Fibroblast of lung (primary cell): ENCODE data around the gene TRIM26. TPM values are rescaled to one million over a fixed set of nuclear protein-coding genes. Genes with fewer than 3 reads are reported as not detected.

Source experiments
- DNase-seq, 2 donors: peaks; one replicate each; pipeline versions ENCODE4 v3.0.0 to v3.0.0-alpha.2; 2010; ENCODE audit warnings: low read depth in 2 of 2
- H2AFZ ChIP-seq: 2 replicates; pipeline ENCODE4 v1.5.1; 2012; ENCODE audit warnings: low read length, control low read depth, inconsistent platforms
- H3K27ac ChIP-seq: 2 replicates; pipeline ENCODE4 v1.5.1; 2011; ENCODE audit warnings: low read length, control low read depth; ENCODE audit not compliant: insufficient read depth
- H3K27me3 ChIP-seq: 2 replicates; pipeline ENCODE4 v1.5.1; 2011; ENCODE audit warnings: mild to moderate bottlenecking, low read length; ENCODE audit not compliant: control insufficient read depth, insufficient read depth
- H3K36me3 ChIP-seq: 2 replicates; pipeline ENCODE4 v1.5.1; 2011; ENCODE audit warnings: low read length; ENCODE audit not compliant: control insufficient read depth, insufficient read depth
- H3K4me1 ChIP-seq: 2 replicates; pipeline ENCODE4 v1.5.1; 2011; ENCODE audit warnings: low read length; ENCODE audit not compliant: control insufficient read depth, insufficient read depth; ENCODE audit errors: extremely low read depth
- H3K4me2 ChIP-seq: 2 replicates; pipeline ENCODE4 v1.5.1; 2011; ENCODE audit warnings: low read length, control low read depth; ENCODE audit not compliant: insufficient read depth; ENCODE audit errors: extremely low read depth
- H3K4me3 ChIP-seq, 4 experiments: fragments of 200-600 bp in 1 of 4; sonication (generic) in 1 of 4; replicated peaks in 1 of 4; 2 replicates each; pipeline ENCODE4 v1.5.1; 2011 to 2016; ENCODE audit warnings: low read length in 4 of 4, low read depth in 3 of 4, mild to moderate bottlenecking in 3 of 4, control low read depth in 2 of 4, inconsistent platforms in 1 of 4, mixed read lengths in 1 of 4; ENCODE audit not compliant: insufficient read depth in 1 of 4; ENCODE audit errors: control extremely low read depth in 1 of 4
- H3K79me2 ChIP-seq: 2 replicates; pipeline ENCODE4 v1.5.1; 2012; ENCODE audit warnings: mild to moderate bottlenecking, low read length, inconsistent platforms; ENCODE audit not compliant: control insufficient read depth, insufficient read depth
- H3K9ac ChIP-seq: 2 replicates; pipeline ENCODE4 v1.5.1; 2011; ENCODE audit warnings: mild to moderate bottlenecking, low read length, control low read depth; ENCODE audit not compliant: insufficient read depth
- H3K9me3 ChIP-seq: 2 replicates; pipeline ENCODE4 v1.5.1; 2012; ENCODE audit warnings: low read depth, low read length; ENCODE audit not compliant: control insufficient read depth, insufficient read depth
- H4K20me1 ChIP-seq: 2 replicates; pipeline ENCODE4 v1.5.1; 2011; ENCODE audit warnings: low read length; ENCODE audit not compliant: control insufficient read depth, insufficient read depth; ENCODE audit errors: extremely low read depth
- CTCF ChIP-seq, 2 donors: IDR thresholded peaks in 1 of 2; conservative IDR thresholded peaks in 1 of 2; 1 replicate in 1 of 2; 2 replicates in 1 of 2; pipeline ENCODE4 v1.5.1; 2011 to 2012; ENCODE audit warnings: low read length in 2 of 2, control low read depth in 1 of 2, inconsistent platforms in 1 of 2, low read depth in 1 of 2, mild to moderate bottlenecking in 1 of 2
- EZH2 ChIP-seq: IDR thresholded peaks from 2 replicates; pipeline ENCODE4 v1.5.1; 2012; ENCODE audit warnings: low read length, control low read depth, mild to moderate bottlenecking; ENCODE audit errors: missing control alignments
- polyA plus RNA-seq, 2 donors: library from polyadenylated mRNA; depleted of rRNA in 1 of 2; stranded (reverse) in 1 of 2; unstranded in 1 of 2; fragments of >200 nt; gene quantifications; 2 replicates each; pipeline ENCODE4 v1.2.1, GENCODE V29; 2011 to 2012; ENCODE audit warnings: missing spikeins in 1 of 2
- total RNA-seq: library from RNA; depleted of rRNA; stranded (reverse); fragments of >200 nt; gene quantifications from 2 replicates; pipeline ENCODE4 v1.2.1, GENCODE V29; 2014

Gene TRIM26
- total and polyA plus RNA-seq, 2 donors (not counting 1 experiment from before 2014, with no cell fraction given): 18.8 to 22.5 TPM

DNA sequence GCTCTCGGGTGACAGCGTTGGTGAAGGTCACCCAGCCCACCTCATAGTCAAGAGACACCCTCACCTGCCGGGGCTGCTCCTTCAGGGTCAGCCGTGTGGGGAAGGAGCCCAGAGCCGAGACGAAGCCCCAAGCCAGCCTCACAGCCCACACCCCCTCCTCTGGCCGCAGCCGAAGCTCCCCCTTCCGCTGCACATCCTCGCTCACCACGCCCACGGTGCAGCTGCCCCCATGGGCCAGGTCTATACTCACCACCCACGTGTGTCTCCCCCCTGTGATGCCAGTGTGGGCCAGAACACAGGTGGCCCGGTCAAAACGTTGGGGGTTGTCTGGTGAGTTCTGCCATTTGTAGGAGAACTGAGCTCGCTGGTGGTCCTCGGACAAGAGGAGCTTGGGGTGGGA, 59.1 kb downstream of the TRIM26 start:
- H3K9me3 ChIP-seq: no peaks in the 10 kb centered on the region
- TF ChIP-seq EZH2 (no peak), CTCF (conservative IDR thresholded peaks at IDR 0.05 in 1 of 2, IDR thresholded peaks at IDR 0.05 in 1 of 2; ENCODE audit: low read depth in 1 of 2, low read length in 2 of 2) (no peak)
- no peak overlapping the region for H3K9ac ChIP-seq
- no peak overlapping the region for H3K4me2 ChIP-seq
- H3K4me3 ChIP-seq: no peak overlapping the region
- peaks cover 6% of the 10 kb centered on the region for H3K4me1 ChIP-seq
- no peak for DNase-seq
- H4K20me1 ChIP-seq: no peaks in the 10 kb centered on the region
- H3K36me3 ChIP-seq: no peaks in the 10 kb centered on the region
- H3K27ac ChIP-seq: no peak overlapping the region
- no peaks in the 10 kb centered on the region for H3K79me2 ChIP-seq
- H2AFZ ChIP-seq: no peak overlapping the region
- peaks cover 3% of the 10 kb centered on the region for H3K27me3 ChIP-seq

DNA sequence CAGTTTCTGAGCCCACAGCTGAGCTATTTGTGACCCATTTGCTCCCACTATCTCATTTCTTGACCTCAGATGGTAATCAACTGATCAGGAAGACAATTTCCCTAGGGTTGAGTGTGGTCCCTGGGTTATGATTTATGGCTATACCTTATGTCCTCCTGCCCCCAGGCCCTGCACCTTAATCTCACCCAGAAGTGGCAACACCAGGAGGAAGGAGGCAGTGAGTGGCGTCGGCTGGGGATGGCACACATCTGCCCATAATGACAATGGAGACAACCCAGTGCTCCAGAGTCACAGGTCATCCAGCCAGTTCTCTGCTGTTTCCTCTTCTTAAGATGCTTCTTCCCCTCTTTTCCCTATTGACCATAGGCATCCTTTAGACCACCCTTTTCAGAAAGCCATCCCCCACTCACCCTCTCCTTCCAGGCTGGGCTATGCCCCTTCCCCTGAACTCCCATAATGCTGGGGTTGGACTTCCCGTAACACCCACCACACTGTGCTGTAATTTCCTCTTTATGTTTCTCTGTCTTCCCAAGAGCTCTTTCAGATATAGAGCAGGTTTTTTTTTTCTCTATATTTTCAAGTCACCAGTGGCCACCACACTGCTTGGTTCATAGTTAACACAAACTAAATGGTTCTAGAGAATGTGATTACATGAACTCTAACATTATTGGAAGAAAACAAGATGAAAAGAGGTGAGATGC, 60.1 kb downstream of the TRIM26 start:
- Histone ChIP-seq H3K36me3 (no peaks in the 10 kb centered on the region), H3K9me3 (no peaks in the 10 kb centered on the region), H3K4me1 (peaks cover 6% of the 10 kb centered on the region), H3K4me2 (no peak overlapping the region), H2AFZ (no peak overlapping the region), H3K27me3 (peaks cover 3% of the 10 kb centered on the region), H4K20me1 (no peaks in the 10 kb centered on the region), H3K4me3 (no peak overlapping the region), H3K27ac (no peak overlapping the region), H3K79me2 (no peaks in the 10 kb centered on the region), H3K9ac (no peak overlapping the region)
- TF ChIP-seq EZH2 (no peak), CTCF (conservative IDR thresholded peaks at IDR 0.05 in 1 of 2, IDR thresholded peaks at IDR 0.05 in 1 of 2; ENCODE audit: low read depth in 1 of 2, low read length in 2 of 2) (no peak)
- no peak for DNase-seq

DNA sequence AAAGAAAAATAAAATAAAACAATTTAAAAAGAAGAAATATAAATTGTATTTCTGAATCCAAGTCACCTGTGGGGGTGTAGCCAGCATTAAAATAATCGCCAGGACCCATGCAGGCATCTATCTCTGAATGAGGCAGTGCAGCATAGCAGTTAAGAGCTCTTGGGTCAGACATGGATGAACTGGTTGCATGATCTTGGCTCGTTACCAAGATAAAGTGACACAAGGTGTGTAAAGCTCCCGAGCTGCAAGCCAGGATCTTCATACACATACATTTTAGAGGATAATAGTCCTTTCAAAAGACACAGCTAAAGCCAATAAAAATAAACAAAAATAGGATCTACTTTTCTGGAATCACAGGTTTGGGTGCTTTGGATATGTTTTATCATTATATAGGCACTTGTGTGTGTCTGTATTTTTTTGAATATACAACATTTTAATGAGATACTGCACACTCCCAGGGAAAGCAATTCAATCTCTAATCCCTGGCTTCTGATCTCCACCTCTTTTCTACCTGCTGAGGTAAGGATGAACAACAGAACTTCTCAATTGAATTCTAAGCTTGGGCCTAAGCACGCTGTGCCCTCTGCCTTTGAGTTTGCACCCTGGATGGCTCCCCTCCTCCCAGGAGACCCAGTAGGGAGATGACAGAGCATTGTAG, 61.1 kb downstream of the TRIM26 start:
- TF ChIP-seq CTCF (conservative IDR thresholded peaks at IDR 0.05 in 1 of 2, IDR thresholded peaks at IDR 0.05 in 1 of 2; ENCODE audit: low read depth in 1 of 2, low read length in 2 of 2) (no peak), EZH2 (no peak)
- Histone ChIP-seq H3K9ac (no peak overlapping the region), H4K20me1 (no peaks in the 10 kb centered on the region), H3K27ac (no peak overlapping the region), H3K79me2 (no peaks in the 10 kb centered on the region), H3K4me1 (peaks cover 6% of the 10 kb centered on the region), H3K9me3 (no peaks in the 10 kb centered on the region), H3K36me3 (no peaks in the 10 kb centered on the region), H3K4me3 (no peak overlapping the region), H3K27me3 (peaks cover 4% of the 10 kb centered on the region), H2AFZ (no peak overlapping the region), H3K4me2 (no peak overlapping the region)
- DNase-seq: no peak
